HepG2 (cell line): ENCODE data around the gene HSD11B2. TPM values are rescaled to one million over a fixed set of nuclear protein-coding genes. Genes with fewer than 3 reads are reported as not detected.
A peak's percentile ranks its signal among the peaks of the same experiment; 100 is the strongest.

Experiments used
- BRCA1 ChIP-seq: sonication (generic); formaldehyde crosslinking; IDR thresholded peaks from 2 replicates; pipeline ENCODE4 v1.4.0; 2020; ENCODE audit warnings: missing genetic modification reagents
- EED ChIP-seq: sonication (generic); formaldehyde crosslinking; IDR thresholded peaks from 2 replicates; pipeline ENCODE4 v1.5.0; 2020; ENCODE audit warnings: mild to moderate bottlenecking, missing genetic modification reagents
- ERF ChIP-seq: IDR thresholded peaks from 2 replicates; pipeline ENCODE4 v1.6.1; 2018; ENCODE audit warnings: missing biosample characterization, missing genetic modification reagents
- FOXJ3 ChIP-seq: sonication (generic); formaldehyde crosslinking; IDR thresholded peaks from 2 replicates; pipeline ENCODE4 v1.4.0; 2020; ENCODE audit warnings: missing genetic modification reagents, mild to moderate bottlenecking, borderline replicate concordance
- HOMEZ ChIP-seq: IDR thresholded peaks from 2 replicates; pipeline ENCODE4 v1.6.1; 2016; ENCODE audit warnings: low read depth
- HOXD1 ChIP-seq: sonication (generic); formaldehyde crosslinking; IDR thresholded peaks from 2 replicates; pipeline ENCODE4 v1.5.0; 2020; ENCODE audit warnings: missing genetic modification reagents
- JARID2 ChIP-seq: sonication (generic); formaldehyde crosslinking; IDR thresholded peaks from 2 replicates; pipeline ENCODE4 v1.8.1; 2023; ENCODE audit warnings: missing genetic modification reagents, inconsistent platforms; ENCODE audit not compliant: insufficient replicate concordance
- MTA3 ChIP-seq: sonication (generic); formaldehyde crosslinking; IDR thresholded peaks from 2 replicates; pipeline ENCODE4 v1.4.0; 2020; ENCODE audit warnings: missing genetic modification reagents
- SNAPC4 ChIP-seq: sonication (generic); formaldehyde crosslinking; IDR thresholded peaks from 2 replicates; pipeline ENCODE4 v1.4.0; 2020; ENCODE audit warnings: mild to moderate bottlenecking, missing genetic modification reagents
- TCF12 ChIP-seq, 2 experiments: fragments of 450-650 bp in 1 of 2; sonication (generic) in 1 of 2; formaldehyde crosslinking in 1 of 2; IDR thresholded peaks; 2 replicates each; pipeline versions ENCODE4 v1.6.1 to v1.8.0; 2017 to 2022; ENCODE audit warnings: antibody characterized with exemption in 1 of 2, mild to moderate bottlenecking in 1 of 2, missing genetic modification reagents in 1 of 2, moderate library complexity in 1 of 2
- TFDP2 ChIP-seq: sonication (generic); formaldehyde crosslinking; IDR thresholded peaks from 2 replicates; pipeline ENCODE4 v1.4.0; 2020; ENCODE audit warnings: missing genetic modification reagents
- ZNF414 ChIP-seq: sonication (generic); formaldehyde crosslinking; IDR thresholded peaks from 2 replicates; pipeline ENCODE4 v1.5.0; 2020; ENCODE audit warnings: missing genetic modification reagents
- ZNF460 ChIP-seq: sonication (generic); formaldehyde crosslinking; IDR thresholded peaks from 2 replicates; pipeline ENCODE4 v1.5.1; 2020; ENCODE audit warnings: missing genetic modification reagents, mild to moderate bottlenecking, borderline replicate concordance
- ZNF709 ChIP-seq: sonication (generic); formaldehyde crosslinking; IDR thresholded peaks from 2 replicates; pipeline ENCODE4 v1.5.0; 2020; ENCODE audit warnings: mild to moderate bottlenecking, missing genetic modification reagents
- polyA plus RNA-seq, 8 experiments: library from polyadenylated mRNA; depleted of rRNA in 3 of 8; stranded (reverse) in 7 of 8; unstranded in 1 of 8; fragments of >200 nt; fragmentation: Illumina TruSeq in 4 of 8; extraction: Trizol in 4 of 8; gene quantifications; 2 replicates each; pipeline versions ENCODE4 v1.2.1 to v1.2.3, GENCODE V29; 2011 to 2016; ENCODE audit warnings: low read depth in 4 of 8, missing spikeins in 1 of 8, mixed read lengths in 1 of 8; ENCODE audit not compliant: insufficient read depth in 1 of 8
- total RNA-seq, 5 experiments: library from RNA; depleted of rRNA; stranded (reverse); fragments of >200 nt; fragmentation: Illumina TruSeq; extraction: Trizol; gene quantifications; 2 replicates each; pipeline ENCODE4 v1.2.3, GENCODE V29; 2016; ENCODE audit warnings: low read depth in 1 of 5
- TF ChIP-seq, protein P1 (sequence below), 2 experiments: sonication (generic) in 1 of 2; formaldehyde crosslinking in 1 of 2; IDR thresholded peaks; 2 replicates each; pipeline versions ENCODE4 v1.4.0 to v1.6.1; 2016 to 2020; ENCODE audit warnings: borderline replicate concordance in 1 of 2, low read depth in 1 of 2, mild to moderate bottlenecking in 1 of 2, missing genetic modification reagents in 1 of 2

The HSD11B2 gene
- total and polyA plus RNA-seq, 2 of the 13 experiments (the other 11 are each of a cell fraction or from before 2014, with no cell fraction given): 8.9 to 13.6 TPM

DNA sequence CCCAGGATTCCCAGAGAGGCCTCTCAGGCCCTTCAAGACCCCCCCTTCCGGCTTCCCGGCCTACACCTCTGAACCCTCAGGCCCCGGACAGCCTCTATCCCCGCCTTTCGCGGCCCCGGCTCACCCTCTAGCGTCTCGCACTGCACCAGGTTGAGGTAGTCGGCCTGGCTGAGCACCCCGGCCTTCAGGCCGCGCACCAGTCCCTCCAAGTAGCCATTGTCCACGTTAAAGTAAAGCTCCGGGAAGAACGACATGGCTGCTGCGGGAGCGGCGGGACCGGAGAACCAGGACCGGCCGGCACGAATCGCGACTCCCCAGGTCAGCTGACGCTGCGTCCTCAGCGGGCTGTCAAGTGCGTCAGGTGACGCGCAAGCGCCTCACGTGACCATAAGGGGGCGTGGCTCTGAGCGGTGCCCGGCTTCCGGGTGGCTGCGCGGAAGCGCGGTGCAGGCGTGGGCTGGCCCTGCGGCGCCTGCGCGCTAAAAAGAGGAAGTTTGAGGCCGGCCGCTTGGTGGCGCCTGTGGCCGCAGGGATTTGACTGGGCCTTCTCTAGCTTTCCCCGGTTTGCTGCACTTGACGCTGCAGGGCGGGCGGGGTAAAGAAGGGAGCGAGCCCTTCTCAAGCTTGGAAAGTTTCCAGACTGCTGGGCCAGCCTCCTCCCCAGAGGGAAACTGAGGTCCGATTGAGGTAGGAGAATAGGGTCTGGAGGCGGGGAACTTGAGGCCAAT lies 50.1 kb downstream of the HSD11B2 start, which contains the start of gene ATP6V0D1 (continued):
- peak; percentile 77 for TF ChIP-seq TFDP2 (CRISPR knock-in tag)
- TF ChIP-seq, protein P1, sequence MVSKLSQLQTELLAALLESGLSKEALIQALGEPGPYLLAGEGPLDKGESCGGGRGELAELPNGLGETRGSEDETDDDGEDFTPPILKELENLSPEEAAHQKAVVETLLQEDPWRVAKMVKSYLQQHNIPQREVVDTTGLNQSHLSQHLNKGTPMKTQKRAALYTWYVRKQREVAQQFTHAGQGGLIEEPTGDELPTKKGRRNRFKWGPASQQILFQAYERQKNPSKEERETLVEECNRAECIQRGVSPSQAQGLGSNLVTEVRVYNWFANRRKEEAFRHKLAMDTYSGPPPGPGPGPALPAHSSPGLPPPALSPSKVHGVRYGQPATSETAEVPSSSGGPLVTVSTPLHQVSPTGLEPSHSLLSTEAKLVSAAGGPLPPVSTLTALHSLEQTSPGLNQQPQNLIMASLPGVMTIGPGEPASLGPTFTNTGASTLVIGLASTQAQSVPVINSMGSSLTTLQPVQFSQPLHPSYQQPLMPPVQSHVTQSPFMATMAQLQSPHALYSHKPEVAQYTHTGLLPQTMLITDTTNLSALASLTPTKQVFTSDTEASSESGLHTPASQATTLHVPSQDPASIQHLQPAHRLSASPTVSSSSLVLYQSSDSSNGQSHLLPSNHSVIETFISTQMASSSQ (IDR thresholded peaks at IDR 0.05; ENCODE audit: low read depth): no peak; the same call in 1 of the 2 replicates
- TF ChIP-seq, protein P1 (CRISPR knock-in tag; IDR thresholded peaks at IDR 0.05; ENCODE audit: borderline replicate concordance): peak; percentile 85
- peak; percentile 85 for TF ChIP-seq HOXD1 (CRISPR knock-in tag)
- TF ChIP-seq TCF12 (IDR thresholded peaks at IDR 0.05): no peak
- no peak for TF ChIP-seq TCF12 (CRISPR knock-in tag; IDR thresholded peaks at IDR 0.05)
- TF ChIP-seq HOMEZ (CRISPR knock-in tag): no peak
- TF ChIP-seq FOXJ3 (CRISPR knock-in tag): peak; percentile 64; the same call in 1 of the 2 replicates
- peak; percentile 90 for TF ChIP-seq EED (CRISPR knock-in tag)
- TF ChIP-seq BRCA1 (CRISPR knock-in tag): no peak
- TF ChIP-seq SNAPC4: peak; percentile 73; the same call in 1 of the 2 replicates
- TF ChIP-seq ZNF414: peak; percentile 95
- no peak for TF ChIP-seq JARID2
- 0 out of 2 replicates have a peak, but pooled peaks have one; percentile 54 for TF ChIP-seq ZNF460 (CRISPR knock-in tag)
- TF ChIP-seq MTA3 (CRISPR knock-in tag): 0 out of 2 replicates have a peak, but pooled peaks have one; percentile 43
- TF ChIP-seq ERF: peak; percentile 92
- TF ChIP-seq ZNF709 (CRISPR knock-in tag): peak; percentile 91
